K562 (cell line): ENCODE measurements around the gene GNAQ. TPM values are rescaled to one million over a fixed set of nuclear protein-coding genes. Genes with fewer than 3 reads are reported as not detected.
A peak's percentile ranks its signal among the peaks of the same experiment; 100 is the strongest.

Experiments
- ATF7 ChIP-seq: fragments of 450-650 bp; IDR thresholded peaks from 2 replicates; pipeline ENCODE4 v1.7.1; 2014; ENCODE audit warnings: mild to moderate bottlenecking, moderate library complexity
- CBFA2T3 ChIP-seq: fragments of 450-650 bp; IDR thresholded peaks from 2 replicates; pipeline ENCODE4 v1.6.1; 2017
- CEBPB ChIP-seq: fragments of 450-650 bp; IDR thresholded peaks from 2 replicates; pipeline ENCODE4 v1.6.1; 2016; ENCODE audit warnings: missing genetic modification characterization, missing compliant biosample characterization
- CEBPG ChIP-seq, 3 experiments: fragments of 200-800 bp in 1 of 3; sonication (Bioruptor generic) in 1 of 3; sonication (generic) in 1 of 3; formaldehyde crosslinking in 1 of 3; IDR thresholded peaks in 2 of 3; conservative IDR thresholded peaks in 1 of 3; 2 replicates each; pipeline versions ENCODE4 v1.6.1 to v1.8.0; 2016 to 2022; ENCODE audit warnings: missing compliant biosample characterization in 2 of 3, missing genetic modification characterization in 2 of 3, mild to moderate bottlenecking in 1 of 3, missing genetic modification reagents in 1 of 3
- CHD2 ChIP-seq: IDR thresholded peaks from 2 replicates; pipeline ENCODE4 v1.6.1; 2011; ENCODE audit warnings: low read depth, low read length
- COPS2 ChIP-seq: fragments of 450-650 bp; conservative IDR thresholded peaks from 2 replicates; pipeline ENCODE4 v1.6.1; 2016; ENCODE audit warnings: mild to moderate bottlenecking, moderate library complexity
- HMG20A ChIP-seq: fragments of 450-650 bp; formaldehyde crosslinking; conservative IDR thresholded peaks from 2 replicates; pipeline ENCODE4 v1.4.0; 2020; ENCODE audit warnings: mild to moderate bottlenecking, mixed read lengths
- JUND ChIP-seq, 2 experiments: IDR thresholded peaks; 2 replicates in 1 of 2; 3 replicates in 1 of 2; pipeline ENCODE4 v1.6.1; 2011; ENCODE audit warnings: borderline replicate concordance in 2 of 2, low read depth in 2 of 2, low read length in 2 of 2, improper control_type of control experiment in 1 of 2, missing biosample characterization in 1 of 2, missing genetic modification characterization in 1 of 2, missing genetic modification reagents in 1 of 2
- NR4A1 ChIP-seq, 2 experiments: fragments of 250-450 bp in 1 of 2; fragments of 450-650 bp in 1 of 2; sonication (Bioruptor Pico) in 1 of 2; IDR thresholded peaks; 2 replicates each; pipeline versions ENCODE4 v1.4.0 to v1.6.1; 2016 to 2020; ENCODE audit warnings: mild to moderate bottlenecking in 2 of 2, missing compliant biosample characterization in 1 of 2, missing genetic modification characterization in 1 of 2, moderate library complexity in 1 of 2
- POLR2G ChIP-seq: fragments of 200-400 bp; formaldehyde crosslinking; IDR thresholded peaks from 2 replicates; pipeline ENCODE4 v1.6.1; 2017; ENCODE audit warnings: low read depth, mild to moderate bottlenecking, antibody characterized with exemption, low read length, moderate library complexity
- SIN3B ChIP-seq: fragments of 450-650 bp; IDR thresholded peaks from 2 replicates; pipeline ENCODE4 v1.6.1; 2017; ENCODE audit warnings: low read depth, mild to moderate bottlenecking, moderate library complexity
- TEAD2 ChIP-seq: fragments of 450-650 bp; IDR thresholded peaks from 2 replicates; pipeline ENCODE4 v1.6.1; 2016; ENCODE audit warnings: missing genetic modification characterization, control low read depth, missing compliant biosample characterization
- TRIM24 ChIP-seq, 2 experiments: fragments of 450-650 bp; IDR thresholded peaks; 2 replicates each; pipeline ENCODE4 v1.6.1; 2016
- U2AF2 ChIP-seq: fragments of 200-400 bp; formaldehyde crosslinking; optimal IDR thresholded peaks from 2 replicates; pipeline ENCODE3; 2017; ENCODE audit warnings: low read depth, mild to moderate bottlenecking, low read length
- ZNF133 ChIP-seq: fragments of 250-450 bp; sonication (Bioruptor Pico); IDR thresholded peaks from 2 replicates; pipeline ENCODE4 v1.4.0; 2020; ENCODE audit warnings: mild to moderate bottlenecking
- ZNF311 ChIP-seq: fragments of 250-450 bp; sonication (Bioruptor Pico); IDR thresholded peaks from 2 replicates; pipeline ENCODE4 v1.4.0; 2020; ENCODE audit warnings: mild to moderate bottlenecking, moderate library complexity
- polyA plus RNA-seq, 8 experiments: library from polyadenylated mRNA; depleted of rRNA in 4 of 8; stranded (reverse) in 5 of 8; unstranded in 3 of 8; fragments of >200 nt; fragmentation: Nextera tagmentation in 2 of 8; fragmentation: Illumina TruSeq in 1 of 8; extraction: Ambion mirVana in 2 of 8; extraction: Trizol in 1 of 8; gene quantifications; 2 replicates each; pipeline versions ENCODE4 v1.2.1 to v1.2.3, GENCODE V29; 2011 to 2014; ENCODE audit warnings: inconsistent platforms in 1 of 8, missing spikeins in 1 of 8
- total RNA-seq, 7 experiments: library from RNA; depleted of rRNA in 6 of 7; stranded (reverse); fragments of >200 nt in 6 of 7; fragmentation: Illumina TruSeq in 2 of 7; extraction: Trizol in 2 of 7; gene quantifications; 2 replicates each; pipeline versions ENCODE4 v1.2.1 to v1.2.3, GENCODE V29; 2011 to 2021; ENCODE audit warnings: low replicate concordance in 1 of 7
- TF ChIP-seq, protein P1 (sequence below): fragments of 250-450 bp; sonication (Bioruptor Pico); IDR thresholded peaks from 2 replicates; pipeline ENCODE4 v1.8.0; 2022; ENCODE audit warnings: moderate library complexity, mild to moderate bottlenecking, inconsistent platforms
- TF ChIP-seq, protein P2 (sequence below), 3 experiments: fragments of 200-800 bp in 1 of 3; fragments of 250-450 bp in 1 of 3; fragments of 450-650 bp in 1 of 3; sonication (Bioruptor Pico) in 1 of 3; sonication (Bioruptor generic) in 1 of 3; formaldehyde crosslinking in 1 of 3; IDR thresholded peaks; 2 replicates each; pipeline versions ENCODE4 v1.6.1 to v1.8.0; 2016 to 2022; ENCODE audit warnings: mild to moderate bottlenecking in 2 of 3, missing genetic modification characterization in 2 of 3, missing compliant biosample characterization in 1 of 3, moderate library complexity in 1 of 3
- TF ChIP-seq, protein P3 (sequence below): fragments of 450-650 bp; IDR thresholded peaks from 2 replicates; pipeline ENCODE4 v1.7.1; 2018; ENCODE audit warnings: mild to moderate bottlenecking, low read depth; ENCODE audit not compliant: partially characterized antibody
- TF ChIP-seq, protein P4 (sequence below), 2 experiments: fragments of 450-650 bp in 1 of 2; sonication (generic) in 1 of 2; formaldehyde crosslinking in 1 of 2; IDR thresholded peaks in 1 of 2; conservative IDR thresholded peaks in 1 of 2; 2 replicates each; pipeline versions ENCODE4 v1.6.1 to v1.8.1; 2016 to 2023; ENCODE audit warnings: mild to moderate bottlenecking in 2 of 2, moderate library complexity in 2 of 2, inconsistent platforms in 1 of 2, missing genetic modification reagents in 1 of 2

The GNAQ gene
- total and polyA plus RNA-seq, 9 of the 15 experiments (the other 6 are each of a cell fraction or from before 2014, with no cell fraction given) = 4.8 to 27.9 (median 17.5) TPM

DNA sequence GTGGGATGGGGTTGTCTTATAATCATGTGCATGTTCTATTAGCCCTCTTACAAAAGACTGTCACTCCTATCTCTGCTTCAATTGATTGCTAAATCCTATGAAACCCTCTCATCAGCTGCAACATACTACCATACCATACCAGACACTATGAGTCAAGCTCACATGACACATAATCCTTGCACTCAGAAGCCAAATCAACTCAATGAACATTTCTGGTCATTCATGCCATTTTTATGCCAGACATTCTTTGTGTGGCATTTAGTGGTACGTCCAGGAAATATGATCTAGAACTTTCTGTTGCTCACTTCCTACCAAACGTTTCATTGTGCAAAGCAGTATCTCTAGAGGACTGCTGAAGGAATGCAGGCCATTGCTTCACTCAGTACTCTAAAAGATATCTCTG, 224.3 kb downstream of the GNAQ start (continued):
- TF ChIP-seq ATF7 = no peak
- TF ChIP-seq, protein P1, sequence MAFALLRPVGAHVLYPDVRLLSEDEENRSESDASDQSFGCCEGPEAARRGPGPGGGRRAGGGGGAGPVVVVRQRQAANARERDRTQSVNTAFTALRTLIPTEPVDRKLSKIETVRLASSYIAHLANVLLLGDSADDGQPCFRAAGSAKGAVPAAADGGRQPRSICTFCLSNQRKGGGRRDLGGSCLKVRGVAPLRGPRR (CRISPR knock-in tag) = no peak
- TF ChIP-seq TEAD2 (tag) = no peak
- TF ChIP-seq ZNF311 = no peak
- TF ChIP-seq CHD2 = no peak
- TF ChIP-seq CEBPG (CRISPR knock-in tag; IDR thresholded peaks at IDR 0.05) = no peak
- peak; percentile 11 to 70; a peak in 2 of 4 replicates for TF ChIP-seq CEBPG (tag; conservative IDR thresholded peaks at IDR 0.05 in 1 of 2, IDR thresholded peaks at IDR 0.05 in 1 of 2)
- TF ChIP-seq SIN3B = no peak
- 0 out of 2 replicates have a peak, but pooled peaks have one; percentile 29 for TF ChIP-seq CEBPB (tag)
- no peak for TF ChIP-seq U2AF2
- no peak for TF ChIP-seq NR4A1 (CRISPR knock-in tag; IDR thresholded peaks at IDR 0.05)
- TF ChIP-seq NR4A1 (tag; IDR thresholded peaks at IDR 0.05) = no peak
- TF ChIP-seq, protein P2, sequence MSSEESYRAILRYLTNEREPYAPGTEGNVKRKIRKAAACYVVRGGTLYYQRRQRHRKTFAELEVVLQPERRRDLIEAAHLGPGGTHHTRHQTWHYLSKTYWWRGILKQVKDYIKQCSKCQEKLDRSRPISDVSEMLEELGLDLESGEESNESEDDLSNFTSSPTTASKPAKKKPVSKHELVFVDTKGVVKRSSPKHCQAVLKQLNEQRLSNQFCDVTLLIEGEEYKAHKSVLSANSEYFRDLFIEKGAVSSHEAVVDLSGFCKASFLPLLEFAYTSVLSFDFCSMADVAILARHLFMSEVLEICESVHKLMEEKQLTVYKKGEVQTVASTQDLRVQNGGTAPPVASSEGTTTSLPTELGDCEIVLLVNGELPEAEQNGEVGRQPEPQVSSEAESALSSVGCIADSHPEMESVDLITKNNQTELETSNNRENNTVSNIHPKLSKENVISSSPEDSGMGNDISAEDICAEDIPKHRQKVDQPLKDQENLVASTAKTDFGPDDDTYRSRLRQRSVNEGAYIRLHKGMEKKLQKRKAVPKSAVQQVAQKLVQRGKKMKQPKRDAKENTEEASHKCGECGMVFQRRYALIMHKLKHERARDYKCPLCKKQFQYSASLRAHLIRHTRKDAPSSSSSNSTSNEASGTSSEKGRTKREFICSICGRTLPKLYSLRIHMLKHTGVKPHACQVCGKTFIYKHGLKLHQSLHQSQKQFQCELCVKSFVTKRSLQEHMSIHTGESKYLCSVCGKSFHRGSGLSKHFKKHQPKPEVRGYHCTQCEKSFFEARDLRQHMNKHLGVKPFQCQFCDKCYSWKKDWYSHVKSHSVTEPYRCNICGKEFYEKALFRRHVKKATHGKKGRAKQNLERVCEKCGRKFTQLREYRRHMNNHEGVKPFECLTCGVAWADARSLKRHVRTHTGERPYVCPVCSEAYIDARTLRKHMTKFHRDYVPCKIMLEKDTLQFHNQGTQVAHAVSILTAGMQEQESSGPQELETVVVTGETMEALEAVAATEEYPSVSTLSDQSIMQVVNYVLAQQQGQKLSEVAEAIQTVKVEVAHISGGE (CRISPR knock-in tag; IDR thresholded peaks at IDR 0.05) = no peak
- no peak for TF ChIP-seq POLR2G
- no peak for TF ChIP-seq ZNF133 (CRISPR knock-in tag)
- TF ChIP-seq, protein P3, sequence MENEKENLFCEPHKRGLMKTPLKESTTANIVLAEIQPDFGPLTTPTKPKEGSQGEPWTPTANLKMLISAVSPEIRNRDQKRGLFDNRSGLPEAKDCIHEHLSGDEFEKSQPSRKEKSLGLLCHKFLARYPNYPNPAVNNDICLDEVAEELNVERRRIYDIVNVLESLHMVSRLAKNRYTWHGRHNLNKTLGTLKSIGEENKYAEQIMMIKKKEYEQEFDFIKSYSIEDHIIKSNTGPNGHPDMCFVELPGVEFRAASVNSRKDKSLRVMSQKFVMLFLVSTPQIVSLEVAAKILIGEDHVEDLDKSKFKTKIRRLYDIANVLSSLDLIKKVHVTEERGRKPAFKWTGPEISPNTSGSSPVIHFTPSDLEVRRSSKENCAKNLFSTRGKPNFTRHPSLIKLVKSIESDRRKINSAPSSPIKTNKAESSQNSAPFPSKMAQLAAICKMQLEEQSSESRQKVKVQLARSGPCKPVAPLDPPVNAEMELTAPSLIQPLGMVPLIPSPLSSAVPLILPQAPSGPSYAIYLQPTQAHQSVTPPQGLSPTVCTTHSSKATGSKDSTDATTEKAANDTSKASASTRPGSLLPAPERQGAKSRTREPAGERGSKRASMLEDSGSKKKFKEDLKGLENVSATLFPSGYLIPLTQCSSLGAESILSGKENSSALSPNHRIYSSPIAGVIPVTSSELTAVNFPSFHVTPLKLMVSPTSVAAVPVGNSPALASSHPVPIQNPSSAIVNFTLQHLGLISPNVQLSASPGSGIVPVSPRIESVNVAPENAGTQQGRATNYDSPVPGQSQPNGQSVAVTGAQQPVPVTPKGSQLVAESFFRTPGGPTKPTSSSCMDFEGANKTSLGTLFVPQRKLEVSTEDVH = no peak
- TF ChIP-seq CBFA2T3 = peak; percentile 9; the same call in 1 of the 2 replicates
- TF ChIP-seq COPS2 = no peak
- TF ChIP-seq TRIM24 (IDR thresholded peaks at IDR 0.05) = peak in 1 of 2 experiments; percentile 18; a peak in 1 of 4 replicates
- no peak for TF ChIP-seq JUND (IDR thresholded peaks at IDR 0.05; ENCODE audit: borderline replicate concordance, low read depth, low read length)
- peak; percentile 21; the same call in 1 of the 3 replicates for TF ChIP-seq JUND (tag; IDR thresholded peaks at IDR 0.05; ENCODE audit: borderline replicate concordance, low read depth, low read length)
- TF ChIP-seq, protein P4, sequence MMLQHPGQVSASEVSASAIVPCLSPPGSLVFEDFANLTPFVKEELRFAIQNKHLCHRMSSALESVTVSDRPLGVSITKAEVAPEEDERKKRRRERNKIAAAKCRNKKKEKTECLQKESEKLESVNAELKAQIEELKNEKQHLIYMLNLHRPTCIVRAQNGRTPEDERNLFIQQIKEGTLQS (IDR thresholded peaks at IDR 0.05) = peak; percentile 30; the same call in 1 of the 2 replicates
- TF ChIP-seq, protein P4 (CRISPR knock-in tag; conservative IDR thresholded peaks at IDR 0.05) = no peak
- no peak for TF ChIP-seq HMG20A (CRISPR knock-in tag)
